22Rv1 (cell line): ENCODE results near the gene NHLH1.

Experiments used
- ZFX ChIP-seq: fragments of 450-650 bp; IDR thresholded peaks from 2 replicates; pipeline ENCODE4 v1.6.1; 2017; ENCODE audit warnings: antibody characterized with exemption, borderline replicate concordance
- TF ChIP-seq, protein P1 (sequence below): fragments of 450-650 bp; IDR thresholded peaks from 2 replicates; pipeline ENCODE4 v1.5.1; 2017; ENCODE audit warnings: mild to moderate bottlenecking

DNA sequence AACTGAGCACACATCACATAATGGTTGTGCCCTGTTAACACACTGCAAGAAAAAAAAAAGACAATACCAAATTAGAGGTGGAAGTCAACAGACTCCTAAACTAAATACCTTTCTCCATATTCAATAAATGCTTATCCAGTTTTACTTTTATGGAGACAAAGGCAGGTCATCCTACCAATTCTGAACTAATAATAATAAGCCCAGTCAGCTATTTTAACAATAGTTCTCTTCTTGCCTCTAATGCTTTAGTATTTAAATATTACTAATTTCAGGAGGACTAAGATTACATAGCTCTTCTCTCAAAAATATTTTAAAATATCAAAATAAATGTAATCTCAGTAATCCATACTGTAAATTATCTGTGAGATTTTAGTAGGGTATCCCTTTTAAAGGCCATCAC, 34.4 kb upstream of the NHLH1 start:
- TF ChIP-seq, protein P1, sequence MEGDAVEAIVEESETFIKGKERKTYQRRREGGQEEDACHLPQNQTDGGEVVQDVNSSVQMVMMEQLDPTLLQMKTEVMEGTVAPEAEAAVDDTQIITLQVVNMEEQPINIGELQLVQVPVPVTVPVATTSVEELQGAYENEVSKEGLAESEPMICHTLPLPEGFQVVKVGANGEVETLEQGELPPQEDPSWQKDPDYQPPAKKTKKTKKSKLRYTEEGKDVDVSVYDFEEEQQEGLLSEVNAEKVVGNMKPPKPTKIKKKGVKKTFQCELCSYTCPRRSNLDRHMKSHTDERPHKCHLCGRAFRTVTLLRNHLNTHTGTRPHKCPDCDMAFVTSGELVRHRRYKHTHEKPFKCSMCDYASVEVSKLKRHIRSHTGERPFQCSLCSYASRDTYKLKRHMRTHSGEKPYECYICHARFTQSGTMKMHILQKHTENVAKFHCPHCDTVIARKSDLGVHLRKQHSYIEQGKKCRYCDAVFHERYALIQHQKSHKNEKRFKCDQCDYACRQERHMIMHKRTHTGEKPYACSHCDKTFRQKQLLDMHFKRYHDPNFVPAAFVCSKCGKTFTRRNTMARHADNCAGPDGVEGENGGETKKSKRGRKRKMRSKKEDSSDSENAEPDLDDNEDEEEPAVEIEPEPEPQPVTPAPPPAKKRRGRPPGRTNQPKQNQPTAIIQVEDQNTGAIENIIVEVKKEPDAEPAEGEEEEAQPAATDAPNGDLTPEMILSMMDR: no peak
- no peak for TF ChIP-seq ZFX
